HEK293T (cell line): ENCODE results near the gene NDUFAF2.

Source experiments
- FOXA1 ChIP-seq: fragments of 450-650 bp; IDR thresholded peaks from 2 replicates; pipeline ENCODE4 v1.6.1; 2016; ENCODE audit warnings: mild to moderate bottlenecking
- FOXK2 ChIP-seq: fragments of 450-650 bp; IDR thresholded peaks from 2 replicates; pipeline ENCODE4 v1.6.1; 2016; ENCODE audit warnings: mild to moderate bottlenecking
- SP1 ChIP-seq: fragments of 450-650 bp; IDR thresholded peaks from 2 replicates; pipeline ENCODE4 v1.6.1; 2017

DNA sequence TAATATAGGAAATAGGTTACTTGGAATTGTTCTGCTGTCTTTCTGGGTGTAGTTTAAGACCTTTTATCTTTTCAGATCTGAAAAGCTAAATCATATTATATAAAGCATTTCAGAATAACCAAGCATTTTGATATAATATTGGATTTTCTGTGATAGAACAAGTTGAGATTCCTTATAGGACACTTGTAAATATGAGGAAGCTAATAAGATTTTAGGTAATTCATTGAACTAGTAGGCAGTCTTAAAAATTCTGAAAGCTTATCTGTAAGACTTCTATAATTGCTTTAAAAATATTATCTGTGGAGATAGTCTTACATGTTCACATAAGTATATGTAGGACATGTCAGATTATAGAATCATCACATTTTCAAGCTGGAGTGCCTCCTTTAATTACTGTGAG is 114.5 kb downstream of the NDUFAF2 start:
- no peak for TF ChIP-seq SP1
- TF ChIP-seq FOXK2, result no peak
- TF ChIP-seq FOXA1, result no peak
